H9 (cell line): ENCODE data around the gene CLCNKB. TPM values are rescaled to one million over a fixed set of nuclear protein-coding genes. Genes with fewer than 3 reads are reported as not detected.
A peak's percentile ranks its signal among the peaks of the same experiment; 100 is the strongest.

Experiments
- DNase-seq: peaks from one replicate; pipeline ENCODE4 v3.0.0-alpha.2; 2017
- H2AFZ ChIP-seq: one replicate; pipeline ENCODE4 v1.6.1; 2013; ENCODE audit warnings: mild to moderate bottlenecking, low read length, control low read depth, moderate library complexity
- H2AK5ac ChIP-seq: 2 replicates; pipeline ENCODE4 v1.6.1; 2013; ENCODE audit warnings: low read length, control low read depth, mixed read lengths; ENCODE audit not compliant: insufficient read length
- H2BK120ac ChIP-seq: one replicate; pipeline ENCODE4 v1.6.1; 2013; ENCODE audit warnings: low read depth, mild to moderate bottlenecking, low read length, control low read depth, inconsistent platforms; ENCODE audit not compliant: poor library complexity, severe bottlenecking
- H2BK12ac ChIP-seq: 2 replicates; pipeline ENCODE4 v1.6.1; 2013; ENCODE audit warnings: low read length, control low read depth, mixed read lengths, low read depth; ENCODE audit not compliant: insufficient read length
- H2BK15ac ChIP-seq: 2 replicates; pipeline ENCODE4 v1.6.1; 2013; ENCODE audit warnings: low read depth, low read length, control low read depth
- H2BK20ac ChIP-seq: one replicate; pipeline ENCODE4 v1.6.1; 2013; ENCODE audit warnings: low read depth, mild to moderate bottlenecking, low read length, control low read depth, inconsistent platforms; ENCODE audit not compliant: poor library complexity, severe bottlenecking
- H2BK5ac ChIP-seq: 2 replicates; pipeline ENCODE4 v1.6.1; 2013; ENCODE audit warnings: low read length, control low read depth, mixed read lengths; ENCODE audit not compliant: insufficient read length
- H3K14ac ChIP-seq: 2 replicates; pipeline ENCODE4 v1.6.1; 2013; ENCODE audit warnings: low read length, control low read depth; ENCODE audit not compliant: insufficient read depth
- H3K18ac ChIP-seq: 2 replicates; pipeline ENCODE4 v1.6.1; 2013; ENCODE audit warnings: low read depth, mild to moderate bottlenecking, mixed read lengths, low read length, control low read depth; ENCODE audit not compliant: insufficient read length
- H3K23ac ChIP-seq: 2 replicates; pipeline ENCODE4 v1.6.1; 2013; ENCODE audit warnings: low read length, control low read depth, mixed read lengths, low read depth; ENCODE audit not compliant: insufficient read length
- H3K23me2 ChIP-seq: 2 replicates; pipeline ENCODE4 v1.6.1; 2013; ENCODE audit warnings: low read depth, mild to moderate bottlenecking, mixed read lengths, low read length, control low read depth; ENCODE audit not compliant: insufficient read length, poor library complexity, severe bottlenecking
- H3K27ac ChIP-seq: 2 replicates; pipeline ENCODE4 v1.5.1; 2013; ENCODE audit warnings: low read length, control low read depth, mixed read lengths, low read depth; ENCODE audit not compliant: insufficient read length
- H3K27me3 ChIP-seq: 2 replicates; pipeline ENCODE4 v1.6.1; 2013; ENCODE audit warnings: low read length, control low read depth, inconsistent platforms; ENCODE audit not compliant: insufficient read depth
- H3K4ac ChIP-seq: 2 replicates; pipeline ENCODE4 v1.6.1; 2013; ENCODE audit warnings: low read depth, mild to moderate bottlenecking, control low read depth, inconsistent platforms, low read length, moderate library complexity
- H3K4me1 ChIP-seq: 2 replicates; pipeline ENCODE4 v1.6.1; 2013; ENCODE audit warnings: low read length, control low read depth, inconsistent platforms; ENCODE audit not compliant: insufficient read depth
- H3K4me2 ChIP-seq: 2 replicates; pipeline ENCODE4 v1.6.1; 2013; ENCODE audit warnings: low read length, control low read depth, mixed read lengths; ENCODE audit not compliant: insufficient read length, insufficient read depth
- H3K56ac ChIP-seq: 2 replicates; pipeline ENCODE4 v1.6.1; 2013; ENCODE audit warnings: low read depth, mild to moderate bottlenecking, mixed read lengths, low read length, control low read depth; ENCODE audit not compliant: insufficient read length
- H3K79me1 ChIP-seq: 2 replicates; pipeline ENCODE4 v1.6.1; 2013; ENCODE audit warnings: low read depth, mild to moderate bottlenecking, moderate library complexity, low read length, control low read depth, inconsistent platforms; ENCODE audit not compliant: insufficient read depth, poor library complexity, severe bottlenecking
- H3K79me2 ChIP-seq: 2 replicates; pipeline ENCODE4 v1.6.1; 2013; ENCODE audit warnings: low read length, control low read depth, inconsistent platforms; ENCODE audit not compliant: insufficient read depth
- H3K9ac ChIP-seq: 2 replicates; pipeline ENCODE4 v1.6.1; 2013; ENCODE audit warnings: low read length, control low read depth, mixed read lengths; ENCODE audit not compliant: insufficient read length; ENCODE audit errors: extremely low read depth
- H3K9me3 ChIP-seq: one replicate; pipeline ENCODE4 v1.6.1; 2013; ENCODE audit warnings: low read depth, low read length, inconsistent platforms; ENCODE audit not compliant: control insufficient read depth
- H3T11ph ChIP-seq: one replicate; pipeline ENCODE4 v1.6.1; 2013; ENCODE audit warnings: mild to moderate bottlenecking, low read length, control low read depth, inconsistent platforms
- H4K20me1 ChIP-seq: one replicate; pipeline ENCODE4 v1.6.1; 2013; ENCODE audit not compliant: control insufficient read depth, insufficient read length, insufficient read depth
- H4K5ac ChIP-seq: 2 replicates; pipeline ENCODE4 v1.6.1; 2013; ENCODE audit warnings: low read depth, mild to moderate bottlenecking, mixed read lengths, low read length, control low read depth; ENCODE audit not compliant: insufficient read length
- H4K8ac ChIP-seq: replicated peaks from 2 replicates; pipeline ENCODE4 v1.6.1; 2013; ENCODE audit warnings: low read length, control low read depth, mixed read lengths, low read depth; ENCODE audit not compliant: insufficient read length
- H4K91ac ChIP-seq: 2 replicates; pipeline ENCODE4 v1.6.1; 2013; ENCODE audit warnings: low read depth, mild to moderate bottlenecking, moderate library complexity, mixed read lengths, low read length, control low read depth; ENCODE audit not compliant: insufficient read length
- H3K27ac Mint-ChIP-seq, 3 experiments: 2 replicates in 2 of 3; 3 replicates in 1 of 3; pipeline ENCODE4 v1.8.0; 2020 to 2021; ENCODE audit warnings: mixed read lengths in 3 of 3, mild to moderate bottlenecking in 1 of 3, moderate library complexity in 1 of 3
- H3K27me3 Mint-ChIP-seq: 2 replicates; pipeline ENCODE4 v1.8.0; 2021; ENCODE audit warnings: low read depth, mild to moderate bottlenecking, moderate library complexity, mixed read lengths
- H3K36me3 Mint-ChIP-seq, 3 experiments: 2 replicates in 2 of 3; 3 replicates in 1 of 3; pipeline ENCODE4 v1.8.0; 2020 to 2021; ENCODE audit warnings: low read depth in 3 of 3, mixed read lengths in 3 of 3; ENCODE audit not compliant: insufficient read depth in 1 of 3
- H3K4me1 Mint-ChIP-seq, 2 experiments: 2 replicates each; pipeline ENCODE4 v1.8.0; 2020; ENCODE audit warnings: mixed read lengths in 2 of 2
- H3K4me3 Mint-ChIP-seq, 2 experiments: 2 replicates in 1 of 2; 3 replicates in 1 of 2; pipeline ENCODE4 v1.8.0; 2020 to 2021; ENCODE audit warnings: mild to moderate bottlenecking in 2 of 2, mixed read lengths in 2 of 2, moderate library complexity in 1 of 2
- H3K9me3 Mint-ChIP-seq, 2 experiments: 2 replicates in 1 of 2; 3 replicates in 1 of 2; pipeline ENCODE4 v1.8.0; 2020; ENCODE audit warnings: mild to moderate bottlenecking in 2 of 2, mixed read lengths in 2 of 2, moderate library complexity in 1 of 2
- WGBS: extraction: QIAGEN DNeasy Blood & Tissue Kit; methylation state at CpG from one replicate; pipeline ENCODE4 v1.1.7; 2013; ENCODE audit warnings: missing lambda C conversion rate, low lambda C conversion rate, mixed read lengths; ENCODE audit not compliant: insufficient read length; ENCODE audit errors: extremely low coverage; 5-methylcytosine and 5-hydroxymethylcytosine counted together
- total RNA-seq: library from RNA; stranded (reverse); gene quantifications from 2 replicates; pipeline ENCODE4 v1.2.1, GENCODE V29; 2021
- TF ChIP-seq, protein P1 (sequence below): fragments of 200-600 bp; sonication (generic); conservative IDR thresholded peaks from 3 replicates; pipeline ENCODE4 v1.8.0; 2021; ENCODE audit warnings: antibody characterized with exemption, mild to moderate bottlenecking

The CLCNKB gene
- total RNA-seq, 1 experiment from 2014 or later, result 1.7 TPM

DNA sequence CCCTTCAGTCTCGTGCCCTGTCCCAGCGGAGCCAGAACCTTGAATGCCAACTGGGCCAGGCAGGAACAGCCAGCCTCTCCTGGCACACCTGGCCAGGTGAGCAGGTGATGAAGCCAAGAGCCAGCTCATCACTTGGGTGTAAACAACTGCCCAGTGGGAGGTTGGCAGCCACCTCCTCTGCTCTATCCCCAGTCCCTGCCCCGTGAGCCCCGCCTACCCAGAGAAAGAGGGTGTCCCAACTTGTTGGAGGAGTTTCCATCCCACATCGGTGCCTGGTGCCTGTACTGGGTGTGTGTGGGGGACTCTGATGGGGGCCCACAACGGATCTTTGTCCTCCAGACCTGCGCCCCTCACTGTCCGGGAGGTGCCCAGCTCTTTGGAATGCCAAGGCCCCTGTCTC is 47.7 kb downstream of the CLCNKB start:
- H3K9me3 Mint-ChIP-seq, result no peaks in the 10 kb centered on the region
- Histone ChIP-seq H3K27ac (no peak overlapping the region), H3K79me1 (no peaks in the 10 kb centered on the region), H2AFZ (no peak overlapping the region), H3K18ac (no peak overlapping the region), H3K4me1 (no peaks in the 10 kb centered on the region), H4K20me1 (no peaks in the 10 kb centered on the region), H3K23ac (no peak overlapping the region), H3K56ac (no peak overlapping the region), H4K91ac (no peak overlapping the region), H3K4me2 (no peak overlapping the region), H3T11ph (no peak overlapping the region), H4K8ac (no peak overlapping the region), H3K4ac (no peak overlapping the region), H3K9ac (no peak overlapping the region), H2BK15ac (no peak overlapping the region), H3K27me3 (no peaks in the 10 kb centered on the region; the same call in 1 of the 2 replicates), H4K5ac (no peak overlapping the region), H2BK5ac (no peak overlapping the region), H2BK12ac (no peak overlapping the region), H2BK20ac (no peak overlapping the region), H3K79me2 (no peaks in the 10 kb centered on the region), H2BK120ac (no peak overlapping the region), H3K14ac (no peak overlapping the region), H2AK5ac (no peak overlapping the region), H3K9me3 (no peaks in the 10 kb centered on the region), H3K23me2 (no peaks in the 10 kb centered on the region)
- peaks cover 10% of the 10 kb centered on the region for H3K27me3 Mint-ChIP-seq
- H3K36me3 Mint-ChIP-seq, result no peaks in the 10 kb centered on the region
- no peak overlapping the region for H3K27ac Mint-ChIP-seq
- WGBS, result no CpG with 5 or more reads among the region's 8 CpGs
- peak; percentile 30 for DNase-seq
- peaks cover 14 to 28% of the 10 kb centered on the region in 2 experiments for H3K4me1 Mint-ChIP-seq
- TF ChIP-seq, protein P1, sequence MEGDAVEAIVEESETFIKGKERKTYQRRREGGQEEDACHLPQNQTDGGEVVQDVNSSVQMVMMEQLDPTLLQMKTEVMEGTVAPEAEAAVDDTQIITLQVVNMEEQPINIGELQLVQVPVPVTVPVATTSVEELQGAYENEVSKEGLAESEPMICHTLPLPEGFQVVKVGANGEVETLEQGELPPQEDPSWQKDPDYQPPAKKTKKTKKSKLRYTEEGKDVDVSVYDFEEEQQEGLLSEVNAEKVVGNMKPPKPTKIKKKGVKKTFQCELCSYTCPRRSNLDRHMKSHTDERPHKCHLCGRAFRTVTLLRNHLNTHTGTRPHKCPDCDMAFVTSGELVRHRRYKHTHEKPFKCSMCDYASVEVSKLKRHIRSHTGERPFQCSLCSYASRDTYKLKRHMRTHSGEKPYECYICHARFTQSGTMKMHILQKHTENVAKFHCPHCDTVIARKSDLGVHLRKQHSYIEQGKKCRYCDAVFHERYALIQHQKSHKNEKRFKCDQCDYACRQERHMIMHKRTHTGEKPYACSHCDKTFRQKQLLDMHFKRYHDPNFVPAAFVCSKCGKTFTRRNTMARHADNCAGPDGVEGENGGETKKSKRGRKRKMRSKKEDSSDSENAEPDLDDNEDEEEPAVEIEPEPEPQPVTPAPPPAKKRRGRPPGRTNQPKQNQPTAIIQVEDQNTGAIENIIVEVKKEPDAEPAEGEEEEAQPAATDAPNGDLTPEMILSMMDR, result no peak
- no peak overlapping the region for H3K4me3 Mint-ChIP-seq
